ENCODE measurements around the gene RANBP17. TPM values are rescaled to one million over a fixed set of nuclear protein-coding genes. Genes with fewer than 3 reads are reported as not detected.
"Not testable (repeated sequence)": the region's sequence is repeated elsewhere in the genome, so short reads cannot be mapped to it uniquely, and the experiment has no call there.

RANBP17 gene
- total RNA-seq, 1 experiment from 2014 or later = 6.0 TPM

DNA sequence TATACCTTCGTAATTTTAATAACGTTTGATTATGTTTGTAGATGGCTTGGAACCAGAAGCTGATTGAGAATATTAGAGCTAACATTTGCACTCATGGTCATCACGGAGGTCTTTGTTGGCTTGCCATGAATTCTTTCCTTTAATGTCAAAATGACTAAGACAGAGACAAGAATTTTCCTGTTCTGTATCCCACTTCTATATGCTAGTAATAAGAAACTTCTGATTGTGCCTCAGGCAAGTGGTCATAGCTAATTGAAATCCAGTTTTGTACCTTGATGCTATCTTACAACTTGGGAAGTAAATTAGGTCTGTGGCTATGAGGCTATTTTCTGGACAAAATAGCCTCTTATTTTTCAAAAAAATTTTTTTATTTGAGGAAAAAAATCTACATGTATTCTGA, 167.6 kb downstream of the RANBP17 start:
- no peak overlapping the region for H3K9ac ChIP-seq (ENCODE audit: low read length)
- ATAC-seq = no peak
- H3K4me3 ChIP-seq (ENCODE audit: low read length) = no peak overlapping the region
- intact Hi-C loops (cut with micrococcal nuclease) = no loop called here
- no peaks in the 10 kb centered on the region for H3K4me1 ChIP-seq (ENCODE audit: insufficient read depth, low read length)
- H3K4me2 ChIP-seq (ENCODE audit: low read length) = no peak overlapping the region
- no peak for DNase-seq
- no peaks in the 10 kb centered on the region for H4K20me1 ChIP-seq (ENCODE audit: low read length)
- no peak for TF ChIP-seq EZH2phosphoT487 (IDR thresholded peaks at IDR 0.05; ENCODE audit: borderline replicate concordance, low read length)
- TF ChIP-seq CTCF (conservative IDR thresholded peaks at IDR 0.05; ENCODE audit: low read depth, low read length) = no peak
- TF ChIP-seq EZH2 (IDR thresholded peaks at IDR 0.05; ENCODE audit: low read length, unreplicated experiment) = no peak
- no peak overlapping the region for H2AFZ ChIP-seq (ENCODE audit: low read length)
- H3F3A ChIP-seq (ENCODE audit: low read length, unreplicated experiment) = no peaks in the 10 kb centered on the region
- H3K9me2 ChIP-seq (replicated peaks; ENCODE audit: low read length) = no peaks in the 10 kb centered on the region
- CTCF ChIA-PET = no interaction called here
- no TSS peak for BruUV-seq (replicated peaks)
- H3K27me3 ChIP-seq (ENCODE audit: low read length) = no peaks in the 10 kb centered on the region
- no peaks in the 10 kb centered on the region for H3K36me3 ChIP-seq (ENCODE audit: low read depth, low read length)
- H3K79me2 ChIP-seq (ENCODE audit: low read length) = no peaks in the 10 kb centered on the region
- no peaks in the 10 kb centered on the region for H3K9me3 ChIP-seq (ENCODE audit: low read length)
- POLR2A ChIA-PET (ENCODE audit: unreplicated experiment) = no interaction called here
- H3K27ac ChIP-seq (ENCODE audit: low read length) = no peak overlapping the region

DNA sequence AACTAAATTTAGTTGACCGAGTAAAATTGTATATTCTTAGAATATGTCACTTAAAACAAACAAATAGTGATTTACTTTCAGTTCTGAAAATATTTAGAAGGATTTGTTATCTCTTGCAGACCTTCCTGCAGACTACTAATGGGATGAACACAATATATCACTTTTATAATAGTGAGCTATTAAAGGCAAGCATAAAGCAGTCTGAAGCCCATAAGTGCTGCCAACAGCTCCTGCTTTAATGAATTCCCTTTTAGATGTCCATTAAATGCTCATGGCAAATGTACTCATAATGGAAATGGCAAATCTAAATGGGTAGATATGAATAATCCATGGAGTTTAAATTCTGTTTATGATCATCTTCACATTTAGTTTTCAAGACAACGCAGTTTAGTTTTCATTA, 170.2 kb downstream of the RANBP17 start:
- TF ChIP-seq CTCF (conservative IDR thresholded peaks at IDR 0.05; ENCODE audit: low read depth, low read length) (no peak), EZH2phosphoT487 (IDR thresholded peaks at IDR 0.05; ENCODE audit: borderline replicate concordance, low read length) (no peak), EZH2 (IDR thresholded peaks at IDR 0.05; ENCODE audit: low read length, unreplicated experiment) (no peak)
- Histone ChIP-seq H3K4me3 (ENCODE audit: low read length) (no peak overlapping the region), H3K79me2 (ENCODE audit: low read length) (no peaks in the 10 kb centered on the region), H3K9me2 (replicated peaks; ENCODE audit: low read length) (no peaks in the 10 kb centered on the region), H2AFZ (ENCODE audit: low read length) (no peak overlapping the region), H3K4me2 (ENCODE audit: low read length) (no peak overlapping the region), H3K27me3 (ENCODE audit: low read length) (no peaks in the 10 kb centered on the region), H3K36me3 (ENCODE audit: low read depth, low read length) (no peaks in the 10 kb centered on the region), H3K9ac (ENCODE audit: low read length) (no peak overlapping the region), H3K4me1 (ENCODE audit: insufficient read depth, low read length) (no peaks in the 10 kb centered on the region), H3F3A (ENCODE audit: low read length, unreplicated experiment) (no peaks in the 10 kb centered on the region), H3K9me3 (ENCODE audit: low read length) (no peaks in the 10 kb centered on the region), H3K27ac (ENCODE audit: low read length) (no peak overlapping the region), H4K20me1 (ENCODE audit: low read length) (no peaks in the 10 kb centered on the region)
- DNase-seq = no peak
- ATAC-seq = no peak
- ChIA-PET POLR2A (ENCODE audit: unreplicated experiment) (no interaction called here), CTCF (no interaction called here)
- intact Hi-C loops (cut with micrococcal nuclease) = no loop called here
- no TSS peak for BruUV-seq (replicated peaks)

DNA sequence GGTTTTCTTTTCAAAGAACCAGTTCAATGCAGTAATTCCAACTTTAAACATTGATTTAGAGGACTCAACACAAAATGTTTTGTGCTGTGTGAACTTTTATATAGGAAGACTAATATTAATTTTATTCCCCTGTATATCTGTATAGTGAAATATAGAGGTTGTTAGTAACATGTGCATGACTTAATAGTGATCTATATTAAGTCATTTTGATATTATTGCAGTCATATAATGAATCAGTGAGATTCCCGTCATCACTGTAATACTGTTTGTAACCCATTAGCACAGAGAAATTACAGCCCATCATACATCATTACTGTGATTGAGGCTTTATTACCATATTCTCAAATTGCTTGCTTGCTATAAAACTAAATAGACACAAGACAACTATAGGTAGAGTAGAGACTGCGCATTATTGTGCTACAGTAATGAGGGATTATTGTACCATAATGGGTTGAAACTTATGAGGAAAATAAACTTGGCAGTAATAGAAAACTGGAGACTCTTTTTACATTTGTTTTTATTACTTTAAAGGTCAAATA, 170.7 kb downstream of the RANBP17 start:
- no peaks in the 10 kb centered on the region for H3K79me2 ChIP-seq (ENCODE audit: low read length)
- H3K4me3 ChIP-seq (ENCODE audit: low read length) = no peak overlapping the region
- H3K27ac ChIP-seq (ENCODE audit: low read length) = no peak overlapping the region
- no peaks in the 10 kb centered on the region for H3K9me3 ChIP-seq (ENCODE audit: low read length)
- H3K9me2 ChIP-seq (replicated peaks; ENCODE audit: low read length) = no peaks in the 10 kb centered on the region
- no peak overlapping the region for H2AFZ ChIP-seq (ENCODE audit: low read length)
- no peaks in the 10 kb centered on the region for H3F3A ChIP-seq (ENCODE audit: low read length, unreplicated experiment)
- no peak overlapping the region for H3K4me2 ChIP-seq (ENCODE audit: low read length)
- no peaks in the 10 kb centered on the region for H4K20me1 ChIP-seq (ENCODE audit: low read length)
- H3K9ac ChIP-seq (ENCODE audit: low read length) = no peak overlapping the region
- H3K4me1 ChIP-seq (ENCODE audit: insufficient read depth, low read length) = no peaks in the 10 kb centered on the region
- TF ChIP-seq EZH2 (IDR thresholded peaks at IDR 0.05; ENCODE audit: low read length, unreplicated experiment) (no peak), EZH2phosphoT487 (IDR thresholded peaks at IDR 0.05; ENCODE audit: borderline replicate concordance, low read length) (no peak), CTCF (conservative IDR thresholded peaks at IDR 0.05; ENCODE audit: low read depth, low read length) (no peak)
- no peak for DNase-seq
- POLR2A ChIA-PET (ENCODE audit: unreplicated experiment) = no interaction called here
- H3K36me3 ChIP-seq (ENCODE audit: low read depth, low read length) = no peaks in the 10 kb centered on the region
- H3K27me3 ChIP-seq (ENCODE audit: low read length) = no peaks in the 10 kb centered on the region
- intact Hi-C loops (cut with micrococcal nuclease) = no loop called here
- CTCF ChIA-PET = no interaction called here
- BruUV-seq (replicated peaks) = no TSS peak
- no peak for ATAC-seq

GRCh38 chr5:171041893-171042292, 180.1 kb downstream of the RANBP17 start:
- H3K27me3 ChIP-seq (ENCODE audit: low read length); H3K4me3 ChIP-seq (ENCODE audit: low read length); H3K9ac ChIP-seq (ENCODE audit: low read length); H3K79me2 ChIP-seq (ENCODE audit: low read length); DNase-seq; ATAC-seq; H2AFZ ChIP-seq (ENCODE audit: low read length); H3F3A ChIP-seq (ENCODE audit: low read length, unreplicated experiment); CTCF ChIA-PET; H4K20me1 ChIP-seq (ENCODE audit: low read length); H3K9me3 ChIP-seq (ENCODE audit: low read length); H3K4me1 ChIP-seq (ENCODE audit: insufficient read depth, low read length); BruUV-seq (replicated peaks); H3K9me2 ChIP-seq (replicated peaks; ENCODE audit: low read length); intact Hi-C loops (cut with micrococcal nuclease); H3K27ac ChIP-seq (ENCODE audit: low read length); POLR2A ChIA-PET (ENCODE audit: unreplicated experiment); H3K36me3 ChIP-seq (ENCODE audit: low read depth, low read length); H3K4me2 ChIP-seq (ENCODE audit: low read length): not testable (repeated sequence)
